Calu3 (cell line): ENCODE data around the gene NCKAP5. TPM values are rescaled to one million over a fixed set of nuclear protein-coding genes. Genes with fewer than 3 reads are reported as not detected.

ENCODE experiments used
- BruUV-seq: library from RNA; stranded (reverse); fragments of 400-500 nt; replicated peaks from 2 replicates; lab custom pipeline; 2021; lab: Mats Ljungman, UMichigan
- CTCF ChIA-PET: fragments of 300-600 bp; sonication (Branson Sonifier 250); formaldehyde crosslinking; loops from one replicate; lab custom pipeline; 2022; ENCODE audit warnings: antibody characterized with exemption; lab: Charles Lee
- DNase-seq: peaks from one replicate; pipeline ENCODE4 v3.0.0; 2022
- H3K27ac Mint-ChIP-seq: one replicate; pipeline ENCODE4 v1.8.0; 2022; ENCODE audit warnings: mixed read lengths; ENCODE audit not compliant: unreplicated experiment
- H3K27me3 Mint-ChIP-seq: one replicate; pipeline ENCODE4 v1.8.0; 2022; ENCODE audit warnings: mixed read lengths; ENCODE audit not compliant: unreplicated experiment
- H3K36me3 Mint-ChIP-seq: one replicate; pipeline ENCODE4 v1.8.0; 2022; ENCODE audit warnings: mild to moderate bottlenecking, moderate library complexity, mixed read lengths; ENCODE audit not compliant: insufficient read depth, unreplicated experiment
- H3K4me1 Mint-ChIP-seq: one replicate; pipeline ENCODE4 v1.8.0; 2022; ENCODE audit warnings: mild to moderate bottlenecking, low read depth, mixed read lengths; ENCODE audit not compliant: unreplicated experiment
- H3K4me3 Mint-ChIP-seq: one replicate; pipeline ENCODE4 v1.8.0; 2022; ENCODE audit warnings: mild to moderate bottlenecking, low read depth, moderate library complexity, mixed read lengths; ENCODE audit not compliant: unreplicated experiment
- H3K9me3 Mint-ChIP-seq: one replicate; pipeline ENCODE4 v1.8.0; 2022; ENCODE audit warnings: low read depth, mixed read lengths; ENCODE audit not compliant: unreplicated experiment
- CTCF ChIP-seq: fragments of 200-600 bp; IDR thresholded peaks from one replicate; pipeline ENCODE4 v1.8.0; 2022; ENCODE audit warnings: antibody characterized with exemption; ENCODE audit not compliant: unreplicated experiment
- intact Hi-C: fragments of 100-400 bp; cut with micrococcal nuclease; formaldehyde crosslinking; loops from one replicate; pipeline ENCODE4 v1.10.0; 2022; ENCODE audit not compliant: unreplicated experiment
- total RNA-seq: library from RNA; stranded (reverse); gene quantifications from 2 replicates; pipeline ENCODE4 v1.2.3, GENCODE V29; 2022

Gene NCKAP5
- total RNA-seq, 1 experiment from 2014 or later: 2.2 TPM

DNA sequence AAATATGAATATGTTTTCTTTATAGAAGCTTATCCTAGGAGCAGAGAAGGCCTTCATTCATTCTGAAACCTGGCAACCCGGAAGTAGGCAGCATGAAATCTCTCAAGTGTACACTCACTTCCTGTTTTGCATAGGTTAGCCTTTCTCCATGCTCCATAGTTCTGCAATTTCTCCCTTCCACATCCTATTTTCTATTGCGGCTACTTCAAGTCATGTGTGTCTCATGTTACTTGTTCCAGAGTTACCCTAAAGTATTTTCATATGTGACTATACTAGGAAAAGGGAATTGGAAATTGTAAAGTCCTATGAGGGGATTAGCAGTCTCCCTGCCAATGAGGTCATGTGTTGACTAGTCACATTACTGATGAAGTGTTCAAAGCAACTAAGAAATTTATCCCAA, 320.6 kb downstream of the NCKAP5 start:
- Mint-ChIP-seq H3K27me3 (no peaks in the 10 kb centered on the region), H3K4me3 (no peak overlapping the region), H3K27ac (no peak overlapping the region), H3K4me1 (no peaks in the 10 kb centered on the region), H3K36me3 (no peaks in the 10 kb centered on the region), H3K9me3 (peaks cover 3% of the 10 kb centered on the region)
- DNase-seq: no peak
- CTCF ChIA-PET: no interaction called here
- TF ChIP-seq CTCF: no peak
- no TSS peak for BruUV-seq
- intact Hi-C loops: no loop called here

- CTCF ChIA-PET: no interaction called here
- no TSS peak for BruUV-seq
- Mint-ChIP-seq H3K9me3 (no peaks in the 10 kb centered on the region), H3K4me1 (no peaks in the 10 kb centered on the region), H3K27ac (no peak overlapping the region), H3K4me3 (no peak overlapping the region), H3K27me3 (no peaks in the 10 kb centered on the region), H3K36me3 (no peaks in the 10 kb centered on the region)
- intact Hi-C loops: no loop called here
- no peak for DNase-seq
- TF ChIP-seq CTCF: no peak
Measured at GRCh38 chr2:133241224-133241571, 327.1 kb downstream of the NCKAP5 start.

DNA sequence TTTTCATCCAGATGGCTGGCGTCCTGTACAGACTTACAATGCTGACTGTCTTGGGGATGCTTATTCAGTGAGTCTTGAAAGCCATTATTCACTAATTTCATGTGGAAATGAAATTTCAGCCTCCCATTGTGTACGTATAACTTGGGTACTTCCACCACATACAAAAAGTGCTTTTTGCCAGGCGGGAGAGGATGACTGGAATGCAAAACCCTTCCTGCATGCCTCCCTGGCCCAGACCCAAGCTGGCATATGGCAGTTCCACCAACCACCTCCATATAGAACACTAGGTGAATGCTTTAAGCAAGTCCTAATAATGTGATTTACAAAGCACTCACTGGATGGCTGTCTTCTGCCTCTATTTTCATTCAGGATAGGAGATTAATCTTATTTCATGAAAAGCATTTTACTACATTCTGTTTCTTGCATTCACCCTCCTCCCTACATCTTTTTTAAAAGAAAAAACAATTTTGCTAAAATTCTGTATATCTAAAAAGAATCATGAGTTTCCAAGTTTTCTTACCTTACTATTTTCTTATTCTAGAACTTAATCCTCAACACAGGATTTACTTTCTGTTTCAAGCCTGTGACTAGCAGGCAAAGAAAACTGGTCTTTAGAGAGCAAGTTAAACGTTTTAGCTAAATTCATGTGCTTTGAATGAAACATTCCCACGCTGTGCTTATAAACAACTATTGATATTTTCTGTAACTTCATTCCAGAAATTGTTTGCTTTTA, 327.6 kb downstream of the NCKAP5 start:
- BruUV-seq: no TSS peak
- Mint-ChIP-seq H3K36me3 (no peaks in the 10 kb centered on the region), H3K27ac (no peak overlapping the region), H3K9me3 (no peaks in the 10 kb centered on the region), H3K4me1 (no peaks in the 10 kb centered on the region), H3K4me3 (no peak overlapping the region), H3K27me3 (no peaks in the 10 kb centered on the region)
- intact Hi-C loops: no loop called here
- CTCF ChIA-PET: no interaction called here
- no peak for DNase-seq
- TF ChIP-seq CTCF: no peak

GRCh38 chr2:133235968-133236367, 332.3 kb downstream of the NCKAP5 start:
- H3K4me1 Mint-ChIP-seq: no peaks in the 10 kb centered on the region
- no peak for TF ChIP-seq CTCF
- peaks cover 3% of the 10 kb centered on the region for H3K27me3 Mint-ChIP-seq
- CTCF ChIA-PET: interaction anchor here (0.6 to 0.7 kb wide), 3 partner anchors 26 to 1102 kb away, joined by 3 to 5 read pairs (median 3); no protein-coding TSS in a partner anchor
- no TSS peak for BruUV-seq
- intact Hi-C loops: no loop called here
- H3K36me3 Mint-ChIP-seq: no peaks in the 10 kb centered on the region
- no peak for DNase-seq
- H3K4me3 Mint-ChIP-seq: no peak overlapping the region
- H3K27ac Mint-ChIP-seq: no peak overlapping the region
- H3K9me3 Mint-ChIP-seq: no peaks in the 10 kb centered on the region
